H1 (cell line): Measurements from ENCODE around the gene METTL9. TPM values are rescaled to one million over a fixed set of nuclear protein-coding genes. Genes with fewer than 3 reads are reported as not detected.

ENCODE experiments used
- CTCF ChIA-PET: fragments of 300-600 bp; sonication (Branson Sonifier 250); formaldehyde crosslinking; loops from one replicate; lab custom pipeline; 2021; ENCODE audit not compliant: partially characterized antibody; lab: Charles Lee
- POLR2A ChIA-PET: fragments of 300-600 bp; sonication (Branson Sonifier 250); formaldehyde crosslinking; loops from one replicate; lab custom pipeline; 2021; ENCODE audit warnings: inconsistent platforms; ENCODE audit not compliant: partially characterized antibody; lab: Charles Lee
- DNase-seq, 2 experiments: peaks; one replicate each; pipeline versions ENCODE4 v3.0.0 to v3.0.0-alpha.2; 2010 to 2022; ENCODE audit warnings: low spot score in 2 of 2, low read depth in 1 of 2, mixed read lengths in 1 of 2
- FAIRE-seq: peaks from 2 replicates; lab custom pipeline; 2011; peaks lifted over from hg19 to GRCh38; lab: Jason Lieb, UNC
- H2AFZ ChIP-seq: 2 replicates; pipeline ENCODE4 v1.8.1; 2012; ENCODE audit warnings: low read length, inconsistent platforms
- H2AK5ac ChIP-seq: 2 replicates; pipeline ENCODE4 v1.6.1; 2013; ENCODE audit warnings: low read depth, low read length
- H2BK120ac ChIP-seq: replicated peaks from 2 replicates; pipeline ENCODE3; 2013; ENCODE audit warnings: low read depth, low read length, inconsistent platforms
- H2BK12ac ChIP-seq: 2 replicates; pipeline ENCODE4 v1.6.1; 2013; ENCODE audit warnings: low read depth, low read length
- H2BK15ac ChIP-seq: 2 replicates; pipeline ENCODE4 v1.6.1; 2013; ENCODE audit warnings: low read length
- H2BK20ac ChIP-seq: 2 replicates; pipeline ENCODE4 v1.6.1; 2013; ENCODE audit warnings: low read length
- H2BK5ac ChIP-seq: 2 replicates; pipeline ENCODE4 v1.6.1; 2013; ENCODE audit warnings: low read depth, low read length
- H3K14ac ChIP-seq: 2 replicates; pipeline ENCODE4 v1.6.1; 2013; ENCODE audit warnings: inconsistent platforms; ENCODE audit not compliant: insufficient read length
- H3K18ac ChIP-seq: 2 replicates; pipeline ENCODE4 v1.6.1; 2013; ENCODE audit warnings: low read length; ENCODE audit errors: extremely low read depth
- H3K23ac ChIP-seq: 2 replicates; pipeline ENCODE4 v1.6.1; 2013; ENCODE audit warnings: inconsistent platforms; ENCODE audit not compliant: insufficient read length
- H3K23me2 ChIP-seq: 2 replicates; pipeline ENCODE4 v1.6.1; 2013; ENCODE audit warnings: low read depth, low read length
- H3K27ac ChIP-seq: 2 replicates; pipeline ENCODE4 v1.6.1; 2011; ENCODE audit warnings: low read depth, low read length, inconsistent platforms
- H3K27me3 ChIP-seq, 4 experiments: replicated peaks in 1 of 4; 1 replicate in 1 of 4; 2 replicates in 3 of 4; pipeline versions ENCODE4 v1.6.1 to v1.8.1; 2011 to 2013; ENCODE audit warnings: low read length in 3 of 4, mild to moderate bottlenecking in 3 of 4, inconsistent platforms in 2 of 4, mixed read lengths in 2 of 4, moderate library complexity in 1 of 4; ENCODE audit not compliant: control insufficient read depth in 3 of 4, insufficient read depth in 3 of 4; ENCODE audit errors: extremely low read depth in 1 of 4
- H3K36me3 ChIP-seq, 4 experiments: 2 replicates each; pipeline versions ENCODE4 v1.6.1 to v1.8.1; 2011 to 2013; ENCODE audit warnings: mild to moderate bottlenecking in 4 of 4, low read length in 3 of 4, moderate library complexity in 2 of 4, control low read depth in 1 of 4, inconsistent platforms in 1 of 4; ENCODE audit not compliant: insufficient read depth in 4 of 4, control insufficient read depth in 2 of 4
- H3K4ac ChIP-seq: replicated peaks from 2 replicates; pipeline ENCODE3; 2013; ENCODE audit warnings: low read length, low read depth, mixed read lengths, inconsistent platforms; ENCODE audit not compliant: insufficient read length
- H3K4me1 ChIP-seq, 4 experiments: replicated peaks in 1 of 4; 1 replicate in 1 of 4; 2 replicates in 3 of 4; pipeline versions ENCODE4 v1.6.1 to v1.8.1; 2011 to 2013; ENCODE audit warnings: low read length in 3 of 4, inconsistent platforms in 2 of 4, mixed read lengths in 1 of 4; ENCODE audit not compliant: insufficient read depth in 4 of 4, control insufficient read depth in 3 of 4
- H3K4me2 ChIP-seq, 2 experiments: 2 replicates each; pipeline versions ENCODE4 v1.6.1 to v1.8.1; 2011 to 2013; ENCODE audit warnings: low read depth in 2 of 2, low read length in 2 of 2, control low read depth in 1 of 2, inconsistent platforms in 1 of 2, mild to moderate bottlenecking in 1 of 2; ENCODE audit not compliant: insufficient read depth in 1 of 2
- H3K4me3 ChIP-seq, 4 experiments: fragments of 200-600, 300-600 bp in 1 of 4; sonication (generic), shearing (Covaris generic), sonication (Bioruptor Twin) in 1 of 4; 2 replicates each; pipeline versions ENCODE4 v1.5.1 to v1.8.1; 2011 to 2016; ENCODE audit warnings: low read length in 4 of 4, low read depth in 3 of 4, control low read depth in 2 of 4, inconsistent platforms in 2 of 4, mild to moderate bottlenecking in 2 of 4, mixed read lengths in 1 of 4, moderate library complexity in 1 of 4; ENCODE audit not compliant: insufficient read depth in 2 of 4; ENCODE audit errors: extremely low read depth in 1 of 4
- H3K56ac ChIP-seq: replicated peaks from 2 replicates; pipeline ENCODE3; 2013; ENCODE audit warnings: low read depth, mild to moderate bottlenecking, mixed read lengths, low read length, inconsistent platforms; ENCODE audit not compliant: insufficient read length
- H3K79me1 ChIP-seq: 2 replicates; pipeline ENCODE4 v1.6.1; 2013; ENCODE audit warnings: low read depth, low read length, control low read depth
- H3K79me2 ChIP-seq, 2 experiments: 2 replicates each; pipeline versions ENCODE4 v1.6.1 to v1.8.1; 2012 to 2013; ENCODE audit warnings: low read length in 2 of 2, mild to moderate bottlenecking in 2 of 2, inconsistent platforms in 1 of 2; ENCODE audit not compliant: insufficient read depth in 2 of 2, control insufficient read depth in 1 of 2
- H3K9ac ChIP-seq, 4 experiments: replicated peaks in 1 of 4; 1 replicate in 1 of 4; 2 replicates in 3 of 4; pipeline versions ENCODE4 v1.6.1 to v1.8.1; 2011 to 2013; ENCODE audit warnings: low read depth in 3 of 4, low read length in 3 of 4, control low read depth in 2 of 4, mild to moderate bottlenecking in 2 of 4, moderate library complexity in 2 of 4, inconsistent platforms in 1 of 4; ENCODE audit errors: extremely low read depth in 1 of 4
- H3K9me3 ChIP-seq, 2 experiments: 2 replicates each; pipeline versions ENCODE4 v1.6.1 to v1.8.1; 2012 to 2013; ENCODE audit warnings: mild to moderate bottlenecking in 2 of 2, moderate library complexity in 2 of 2, control low read depth in 1 of 2, inconsistent platforms in 1 of 2, low read depth in 1 of 2, low read length in 1 of 2, mixed read lengths in 1 of 2; ENCODE audit not compliant: insufficient read depth in 2 of 2
- H4K20me1 ChIP-seq, 2 experiments: replicated peaks in 1 of 2; 2 replicates each; pipeline versions ENCODE3 to v1.8.1; 2011 to 2013; ENCODE audit warnings: inconsistent platforms in 2 of 2, low read length in 2 of 2, mild to moderate bottlenecking in 1 of 2; ENCODE audit not compliant: insufficient read depth in 2 of 2, control insufficient read depth in 1 of 2
- H4K5ac ChIP-seq: 2 replicates; pipeline ENCODE4 v1.6.1; 2013; ENCODE audit warnings: low read length, low read depth, mixed read lengths, inconsistent platforms; ENCODE audit not compliant: insufficient read length
- H4K8ac ChIP-seq: 2 replicates; pipeline ENCODE4 v1.8.0; 2013; ENCODE audit warnings: mild to moderate bottlenecking, moderate library complexity, low read length, inconsistent platforms; ENCODE audit not compliant: insufficient read depth; ENCODE audit errors: extremely low read depth
- H4K91ac ChIP-seq: replicated peaks from 2 replicates; pipeline ENCODE3; 2013; ENCODE audit warnings: low read length, mixed read lengths, inconsistent platforms; ENCODE audit not compliant: insufficient read length
- BACH1 ChIP-seq: IDR thresholded peaks from 2 replicates; pipeline ENCODE4 v1.6.1; 2012; ENCODE audit warnings: low read length, improper control_type of control experiment
- BRCA1 ChIP-seq: IDR thresholded peaks from 2 replicates; pipeline ENCODE4 v1.6.1; 2012; ENCODE audit warnings: low read depth, low read length, improper control_type of control experiment
- CBX5 ChIP-seq: fragments of 300-800, 300-1000 bp; sonication (generic); IDR thresholded peaks from 2 replicates; pipeline ENCODE4 v1.7.1; 2016; ENCODE audit warnings: antibody characterized with exemption, low read length, low read depth
- CTCF ChIP-seq, 3 experiments: IDR thresholded peaks; 1 replicate in 2 of 3; 2 replicates in 1 of 3; pipeline versions ENCODE4 v1.5.1 to v1.6.1; 2011; ENCODE audit warnings: low read length in 3 of 3, mild to moderate bottlenecking in 3 of 3, inconsistent platforms in 2 of 3, low read depth in 1 of 3, moderate library complexity in 1 of 3; ENCODE audit not compliant: insufficient read depth in 1 of 3; ENCODE audit errors: control extremely low read depth in 1 of 3
- JUND ChIP-seq: IDR thresholded peaks from 2 replicates; pipeline ENCODE4 v1.6.1; 2011; ENCODE audit warnings: mild to moderate bottlenecking, improper control_type of control experiment, low read length
- KDM5A ChIP-seq: fragments of 200-600 bp; IDR thresholded peaks from 2 replicates; pipeline ENCODE4 v1.7.1; 2012; ENCODE audit warnings: mild to moderate bottlenecking, low read length, inconsistent platforms, mixed read lengths
- POLR2AphosphoS5 ChIP-seq: IDR thresholded peaks from 2 replicates; pipeline ENCODE4 v1.6.1; 2011; ENCODE audit warnings: low read depth, low read length
- RBBP5 ChIP-seq: IDR thresholded peaks from 2 replicates; pipeline ENCODE4 v1.7.1; 2012; ENCODE audit warnings: low read depth, mild to moderate bottlenecking, inconsistent platforms, low read length, moderate library complexity, borderline replicate concordance
- SAP30 ChIP-seq: fragments of 300-600 bp; sonication (generic); IDR thresholded peaks from 2 replicates; pipeline ENCODE4 v1.7.1; 2012; ENCODE audit warnings: low read length, moderate library complexity, mild to moderate bottlenecking, inconsistent platforms; ENCODE audit not compliant: insufficient read depth, insufficient replicate concordance
- SRF ChIP-seq: IDR thresholded peaks from 2 replicates; pipeline ENCODE4 v1.6.1; 2011; ENCODE audit warnings: mild to moderate bottlenecking, low read depth, low read length, moderate library complexity
- TAF7 ChIP-seq: optimal IDR thresholded peaks from 2 replicates; pipeline ENCODE3; 2011; ENCODE audit warnings: low read depth, mild to moderate bottlenecking, inconsistent platforms, low read length, moderate library complexity, borderline replicate concordance
- YY1 ChIP-seq: IDR thresholded peaks from 2 replicates; pipeline ENCODE4 v1.6.1; 2011; ENCODE audit warnings: low read depth, mild to moderate bottlenecking, low read length
- ZNF274 ChIP-seq: IDR thresholded peaks from 2 replicates; pipeline ENCODE4 v1.7.0; 2012; ENCODE audit warnings: low read length, borderline replicate concordance; ENCODE audit errors: extremely low read depth
- WGBS, 2 experiments: shearing (Covaris generic) in 1 of 2; methylation state at CpG; one replicate each; pipeline versions ENCODE4 v1.1.6 to v1.1.7; 2013 to 2015; ENCODE audit warnings: low lambda C conversion rate in 2 of 2, mixed read lengths in 2 of 2, inconsistent platforms in 1 of 2, low coverage in 1 of 2, missing lambda C conversion rate in 1 of 2; ENCODE audit not compliant: insufficient replicate concordance in 2 of 2, insufficient coverage in 1 of 2, insufficient read length in 1 of 2; ENCODE audit errors: extremely low coverage in 1 of 2, missing lambda C conversion rate in 1 of 2; 5-methylcytosine and 5-hydroxymethylcytosine counted together
- polyA plus RNA-seq, 7 experiments: library from polyadenylated mRNA; depleted of rRNA in 3 of 7; stranded (reverse) in 5 of 7; unstranded in 2 of 7; fragments of >200 nt in 5 of 7; fragments of 200-250 nt in 2 of 7; gene quantifications; 1 replicate in 5 of 7; 2 replicates in 1 of 7; 4 replicates in 1 of 7; pipeline versions ENCODE4 v1.2.1 to v1.2.3, GENCODE V29; 2011 to 2013; ENCODE audit warnings: missing spikeins in 2 of 7, mixed read lengths in 2 of 7
- total RNA-seq: library from RNA; stranded (reverse); fragmentation: NEBNext Ultra II Directional; extraction: Animal tissue kit (Norgen Biotek cat#: 25700); gene quantifications from 2 replicates; pipeline ENCODE4 v1.2.1, GENCODE V29; 2021

Gene METTL9
- total and polyA plus RNA-seq, 2 of the 8 experiments (the other 6 are each of a cell fraction or from before 2014, with no cell fraction given): 45.4 to 112 TPM

GRCh38 chr16:21570676-21571017 lies 28.7 kb upstream of the METTL9 start:
- H3K23me2 ChIP-seq: no peaks in the 10 kb centered on the region
- H3K9ac ChIP-seq: no peak overlapping the region
- no peak overlapping the region for H3K4ac ChIP-seq
- no peak overlapping the region for H3K18ac ChIP-seq
- H4K20me1 ChIP-seq: no peaks in the 10 kb centered on the region
- H3K4me1 ChIP-seq: no peaks in the 10 kb centered on the region
- no peak overlapping the region for H2BK120ac ChIP-seq
- no peak overlapping the region for H2BK15ac ChIP-seq
- no peaks in the 10 kb centered on the region for H3K36me3 ChIP-seq
- no peaks in the 10 kb centered on the region for H3K9me3 ChIP-seq
- H3K4me2 ChIP-seq: no peak overlapping the region
- no peak overlapping the region for H4K91ac ChIP-seq
- no peak overlapping the region for H2BK12ac ChIP-seq
- DNase-seq (no peak), FAIRE-seq (no peak)
- no peak overlapping the region for H2BK5ac ChIP-seq
- H2BK20ac ChIP-seq: no peak overlapping the region
- no peak overlapping the region for H4K5ac ChIP-seq
- 95% methylated on average over 4 of the region's 4 CpGs; no CpG with 5 or more reads in 1 of the 2 experiments for WGBS, 2 experiments
- H3K14ac ChIP-seq: no peak overlapping the region
- ChIA-PET CTCF (no interaction called here), POLR2A (no interaction called here)
- no peak overlapping the region for H3K56ac ChIP-seq
- H3K27ac ChIP-seq: no peak overlapping the region
- H2AFZ ChIP-seq: no peak overlapping the region
- no peak overlapping the region for H4K8ac ChIP-seq
- H3K27me3 ChIP-seq: no peaks in the 10 kb centered on the region
- no peaks in the 10 kb centered on the region for H3K79me1 ChIP-seq
- no peaks in the 10 kb centered on the region for H3K79me2 ChIP-seq
- H3K23ac ChIP-seq: no peak overlapping the region
- H3K4me3 ChIP-seq: no peak overlapping the region
- no peak overlapping the region for H2AK5ac ChIP-seq
- TF ChIP-seq TAF7 (no peak), ZNF274 (no peak), BRCA1 (no peak), BACH1 (no peak), YY1 (no peak), SRF (no peak), RBBP5 (no peak), SAP30 (no peak), KDM5A (no peak), POLR2AphosphoS5 (no peak), JUND (no peak), CBX5 (no peak), CTCF (IDR thresholded peaks at IDR 0.05; ENCODE audit: control extremely low read depth in 1 of 3, insufficient read depth in 1 of 3, low read depth in 1 of 3, low read length in 3 of 3) (no peak)
